Endothelial cell (in vitro differentiated cells): ENCODE measurements around the gene KIAA0513. TPM values are rescaled to one million over a fixed set of nuclear protein-coding genes. Genes with fewer than 3 reads are reported as not detected.
A peak's percentile ranks its signal among the peaks of the same experiment; 100 is the strongest.

Experiments
- DNase-seq: peaks from one replicate; pipeline ENCODE4 v3.0.0; 2021; ENCODE audit warnings: low spot score
- H3K27ac Mint-ChIP-seq: one replicate; pipeline ENCODE4 v1.8.0; 2021; ENCODE audit warnings: mixed read lengths, inconsistent platforms; ENCODE audit not compliant: unreplicated experiment
- H3K27me3 Mint-ChIP-seq: one replicate; pipeline ENCODE4 v1.8.0; 2021; ENCODE audit warnings: mild to moderate bottlenecking, moderate library complexity, mixed read lengths, inconsistent platforms; ENCODE audit not compliant: unreplicated experiment
- H3K36me3 Mint-ChIP-seq: one replicate; pipeline ENCODE4 v1.8.0; 2021; ENCODE audit warnings: mild to moderate bottlenecking, low read depth, mixed read lengths, inconsistent platforms; ENCODE audit not compliant: unreplicated experiment
- H3K4me1 Mint-ChIP-seq: one replicate; pipeline ENCODE4 v1.8.0; 2021; ENCODE audit warnings: mild to moderate bottlenecking, mixed read lengths, inconsistent platforms; ENCODE audit not compliant: unreplicated experiment
- H3K4me3 Mint-ChIP-seq: one replicate; pipeline ENCODE4 v1.8.0; 2021; ENCODE audit warnings: mild to moderate bottlenecking, mixed read lengths, inconsistent platforms; ENCODE audit not compliant: unreplicated experiment
- H3K9me3 Mint-ChIP-seq: one replicate; pipeline ENCODE4 v1.8.0; 2021; ENCODE audit warnings: mixed read lengths, inconsistent platforms; ENCODE audit not compliant: unreplicated experiment
- CTCF ChIP-seq: fragments of 200-600 bp; sonication (generic); IDR thresholded peaks from one replicate; pipeline ENCODE4 v1.5.0; 2021; ENCODE audit warnings: antibody characterized with exemption; ENCODE audit not compliant: unreplicated experiment
- total RNA-seq: library from RNA; stranded (reverse); fragmentation: NEBNext Ultra II Directional; extraction: Animal tissue kit (Norgen Biotek cat#: 25700); gene quantifications from one replicate; pipeline ENCODE4 v1.2.1, GENCODE V29; 2021; ENCODE audit not compliant: unreplicated experiment

The KIAA0513 gene
- total RNA-seq, 1 donor from 2014 or later = 5.5 TPM

DNA sequence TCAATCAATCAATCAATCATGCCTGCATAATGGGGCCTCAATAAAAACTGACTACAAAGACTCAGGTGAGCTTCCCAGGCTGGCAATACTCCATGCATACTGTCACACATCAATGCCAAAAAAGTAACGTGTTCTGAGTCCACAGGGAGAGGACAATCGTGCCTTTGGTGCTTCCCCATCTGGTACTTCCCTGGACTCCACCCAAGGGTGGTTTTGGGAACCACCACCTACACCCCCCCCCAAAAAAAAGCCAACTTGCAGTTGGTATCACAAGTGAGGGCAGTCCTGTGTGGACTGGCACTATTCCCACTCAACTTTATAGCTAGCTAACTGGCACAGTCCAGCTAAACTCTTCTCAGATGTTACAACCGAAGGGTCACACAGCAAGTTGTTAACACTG, 19.3 kb upstream of the KIAA0513 start:
- no peak overlapping the region for H3K27ac Mint-ChIP-seq
- no peak for DNase-seq
- peaks cover 10% of the 10 kb centered on the region for H3K27me3 Mint-ChIP-seq
- H3K36me3 Mint-ChIP-seq = no peaks in the 10 kb centered on the region
- H3K9me3 Mint-ChIP-seq = no peaks in the 10 kb centered on the region
- H3K4me1 Mint-ChIP-seq = peaks cover 34% of the 10 kb centered on the region
- TF ChIP-seq CTCF = no peak
- no peak overlapping the region for H3K4me3 Mint-ChIP-seq

DNA sequence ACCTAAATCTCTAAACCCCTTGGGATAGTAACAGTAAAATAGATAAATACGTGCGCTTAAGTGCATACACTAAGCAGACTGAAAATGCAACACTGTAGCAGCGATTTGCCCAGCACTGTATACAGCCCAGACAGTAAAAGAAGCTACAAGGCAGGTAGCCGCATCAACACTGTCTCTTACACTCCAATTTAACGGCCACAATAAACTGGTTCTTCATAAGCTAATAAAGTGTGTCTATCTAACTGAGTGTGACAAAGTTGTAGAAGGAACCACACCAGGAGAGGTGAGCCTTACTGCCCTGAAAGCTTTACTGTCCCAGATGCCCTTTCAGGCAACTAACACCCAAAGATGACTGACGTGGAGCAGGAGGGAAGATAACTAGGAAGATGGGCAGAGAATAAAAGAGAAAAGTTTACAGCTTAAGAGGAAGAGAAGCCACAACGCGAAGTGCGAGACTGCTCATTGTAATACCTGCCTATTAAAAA, 17.1 kb upstream of the KIAA0513 start:
- H3K4me3 Mint-ChIP-seq = peak overlapping the region; percentile 97
- H3K27ac Mint-ChIP-seq = peak overlapping the region; percentile 90
- no peak for DNase-seq
- peaks cover 16% of the 10 kb centered on the region for H3K4me1 Mint-ChIP-seq
- TF ChIP-seq CTCF = no peak
- H3K27me3 Mint-ChIP-seq = peaks cover 10% of the 10 kb centered on the region
- no peaks in the 10 kb centered on the region for H3K9me3 Mint-ChIP-seq
- no peaks in the 10 kb centered on the region for H3K36me3 Mint-ChIP-seq

DNA sequence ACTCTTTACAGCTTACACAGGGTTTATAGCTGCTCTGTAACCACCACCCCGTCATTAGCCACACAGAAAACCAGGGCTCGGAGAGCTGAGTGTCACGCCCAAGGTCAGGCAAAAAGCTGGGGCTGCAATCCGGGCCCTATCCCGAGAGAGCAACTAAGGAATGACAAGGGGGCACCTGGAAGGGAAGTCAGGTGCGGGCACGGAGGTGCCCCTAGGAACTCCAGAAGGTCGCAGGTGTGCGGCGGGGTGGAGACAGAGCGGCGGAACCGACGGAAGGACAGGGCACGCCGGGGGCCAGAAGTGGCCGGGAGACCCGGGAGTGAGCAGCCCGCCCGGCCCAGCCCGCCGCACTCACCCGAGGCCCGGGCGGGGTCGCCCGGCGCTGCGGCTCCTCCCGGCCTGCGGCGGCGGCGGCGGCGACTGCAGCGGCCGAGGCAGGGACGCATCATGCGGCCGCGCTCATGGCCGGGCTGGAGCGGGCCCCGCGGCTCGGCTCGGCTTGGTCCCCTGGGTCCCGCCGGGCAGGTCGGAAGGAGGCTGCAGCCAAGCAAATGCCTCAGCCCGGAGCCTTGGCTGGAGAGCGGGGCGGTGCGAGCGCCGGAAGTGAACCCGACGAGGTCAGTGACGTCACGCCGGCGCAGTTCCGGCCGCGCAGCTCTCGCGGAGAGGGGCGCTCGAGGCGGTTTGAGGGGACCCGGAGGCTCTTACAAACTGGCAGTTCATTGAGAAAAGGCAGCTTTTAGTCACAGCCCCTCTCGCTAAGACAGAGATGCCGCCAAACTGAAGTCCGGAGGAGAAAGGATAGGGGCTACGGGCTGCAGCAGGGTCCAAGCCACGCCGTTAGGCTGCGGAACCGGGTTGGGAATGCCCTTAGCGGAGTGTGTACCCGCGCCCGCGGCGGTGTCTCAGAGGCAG, 16.4 kb upstream of the KIAA0513 start, which contains the start of gene ZDHHC7:
Gene ZDHHC7, minus strand, starts transcription at position 605 of the 915 bp plus-strand sequence. CDS start 20,917 bp downstream, outside the sequence.
- peak; percentile 80 for DNase-seq

GRCh38 chr16:85011846-85012284, 15.7 kb upstream of the KIAA0513 start:
- Mint-ChIP-seq H3K27me3 (peaks cover 6% of the 10 kb centered on the region), H3K27ac (peak overlapping the region; percentile 99), H3K36me3 (no peaks in the 10 kb centered on the region), H3K9me3 (no peaks in the 10 kb centered on the region), H3K4me1 (peaks cover 16% of the 10 kb centered on the region), H3K4me3 (peak overlapping the region; percentile 97)
- TF ChIP-seq CTCF = no peak
- no peak for DNase-seq

More for the DNA sequence above, 16.4 kb upstream of the KIAA0513 start, which contains the start of gene ZDHHC7:
- TF ChIP-seq CTCF = no peak
- peak within 1 kb of the TSS; percentile 99 for H3K27ac Mint-ChIP-seq
- peaks cover 16% of the 10 kb centered on the region for H3K4me1 Mint-ChIP-seq
- peaks cover 6% of the 10 kb centered on the region for H3K27me3 Mint-ChIP-seq
- no peaks in the 10 kb centered on the region for H3K36me3 Mint-ChIP-seq
- H3K4me3 Mint-ChIP-seq = peak within 1 kb of the TSS; percentile 97
- H3K9me3 Mint-ChIP-seq = no peaks in the 10 kb centered on the region

GRCh38 chr16:85014311-85014710, 13.3 kb upstream of the KIAA0513 start:
- Mint-ChIP-seq H3K36me3 (no peaks in the 10 kb centered on the region), H3K4me1 (peaks cover 16% of the 10 kb centered on the region), H3K27me3 (peaks cover 8% of the 10 kb centered on the region), H3K4me3 (no peak overlapping the region), H3K27ac (no peak overlapping the region), H3K9me3 (no peaks in the 10 kb centered on the region)
- TF ChIP-seq CTCF = no peak
- DNase-seq = no peak
